ENCODE results near the gene TBC1D17. TPM values are rescaled to one million over a fixed set of nuclear protein-coding genes. Genes with fewer than 3 reads are reported as not detected.

TBC1D17 gene
- total and polyA plus RNA-seq, 10 of the 15 experiments (the other 5 are each of a cell fraction or from before 2014, with no cell fraction given): 0.42 to 20.4 (median 11.2) TPM

DNA sequence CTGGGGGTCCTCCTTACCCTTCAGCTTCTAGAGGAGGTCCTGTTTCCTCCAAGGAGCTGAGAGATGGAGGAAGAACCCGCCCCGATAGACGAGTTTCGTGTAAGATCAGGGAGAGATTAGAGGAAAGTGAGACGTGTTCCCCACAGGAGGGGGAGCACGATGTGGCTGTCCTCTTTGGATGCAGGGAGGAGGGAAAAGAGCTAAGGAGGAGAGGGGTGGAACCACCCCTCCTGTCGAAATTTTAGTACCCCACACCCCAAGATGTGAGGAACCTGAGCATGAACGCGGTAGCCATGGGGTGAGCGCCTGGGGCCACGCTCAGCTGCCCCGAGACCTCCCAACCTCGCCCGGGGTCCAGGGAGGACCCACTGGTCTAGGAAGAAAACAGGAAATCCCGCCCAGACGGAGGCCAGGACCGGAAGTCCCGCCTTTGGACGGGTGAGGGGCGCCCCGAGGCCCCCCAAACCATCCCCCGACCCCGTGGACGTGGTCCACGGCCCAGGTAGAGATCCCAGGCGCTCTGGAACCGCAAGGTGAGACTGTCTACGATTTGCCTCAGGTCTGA is 1.6 kb upstream of the TBC1D17 start:
- peak overlapping the region; percentile 84 for H3K9ac ChIP-seq (ENCODE audit: control insufficient read depth, insufficient read depth, low read length)
- H3K4me3 ChIP-seq: peak overlapping the region; percentile 90
- WGBS (ENCODE audit: insufficient coverage, insufficient replicate concordance, low lambda C conversion rate, missing lambda C conversion rate): 1% methylated on average over 22 of the region's 28 CpGs
- no peaks in the 10 kb centered on the region for H3K9me3 ChIP-seq (replicated peaks; ENCODE audit: control insufficient read depth, insufficient read depth, low read length)
- peak overlapping the region; percentile 70 for H2AFZ ChIP-seq (ENCODE audit: control insufficient read depth, low read depth, low read length)
- DNase-seq (ENCODE audit: low read depth, low spot score): no peak
- H3K4me2 ChIP-seq (ENCODE audit: control insufficient read depth, insufficient read depth): peak overlapping the region; percentile 87
- ChIA-PET SMC1A (ENCODE audit: uncharacterized antibody, unreplicated experiment) (interaction anchor here (1.1 to 2.1 kb wide), 5 partner anchors 21 to 110 kb away, joined by 3 to 6 read pairs (median 4); partner anchors contain the start of genes IL4I1 and MED25), CTCF (interaction anchor here (0.7 kb wide), 1 partner anchor 36 kb away, joined by 4 read pairs; no protein-coding TSS in a partner anchor), POLR2A (interaction anchor here (0.5 to 3.0 kb wide), 10 partner anchors 9 to 670 kb away, joined by 3 to 23 read pairs (median 6); partner anchors contain the start of genes AP2A1, ATF5, FUZ and NUP62), RAD21 (ENCODE audit: unreplicated experiment) (interaction anchor here (0.7 to 2.2 kb wide), 5 partner anchors 8 to 58 kb away, joined by 3 to 8 read pairs (median 3); partner anchors contain the start of genes MED25 and PNKP)
- in situ Hi-C loops (cut with MboI) (loop anchor here (25.0 kb wide), 1 partner anchor 1239 kb away; the partner anchor contains the start of genes CA11 and DBP), intact Hi-C loops (cut with micrococcal nuclease; ENCODE audit: unreplicated experiment) (loop anchor here (2.0 to 5.0 kb wide), 3 partner anchors 21 to 51 kb away; partner anchors contain the start of genes ATF5, IL4I1, NUP62 and PTOV1)
- no peak for FAIRE-seq
- ATAC-seq: peak; percentile 15
- H3K36me3 ChIP-seq (ENCODE audit: control insufficient read depth in 2 of 2, insufficient read depth in 2 of 2, low read length in 1 of 2): peaks cover 0 to 2% of the 10 kb centered on the region in 2 experiments; a peak in 3 of 4 replicates
- no peaks in the 10 kb centered on the region for H4K20me1 ChIP-seq (ENCODE audit: control insufficient read depth, insufficient read depth)
- H3K4me1 ChIP-seq (ENCODE audit: control insufficient read depth, insufficient read depth, low read length): peaks cover 20% of the 10 kb centered on the region
- H3K27ac ChIP-seq (ENCODE audit: control insufficient read depth, insufficient read depth): peak overlapping the region; percentile 95
- H3K27me3 ChIP-seq (replicated peaks in 1 of 2; ENCODE audit: control insufficient read depth in 2 of 2, insufficient read depth in 2 of 2, low read length in 1 of 2): no peaks in the 10 kb centered on the region
- peaks cover 25% of the 10 kb centered on the region for H3K79me2 ChIP-seq (ENCODE audit: control insufficient read depth, insufficient read depth, low read length)
- TSS peak; percentile 67 for BruUV-seq (replicated peaks)
- TF ChIP-seq MTA2 (IDR thresholded peaks at IDR 0.05; ENCODE audit: low read depth) (0 out of 2 replicates have a peak, but pooled peaks have one; percentile 10), BRCA1 (IDR thresholded peaks at IDR 0.05; ENCODE audit: low read depth, low read length) (no peak), NR2F1 (conservative IDR thresholded peaks at IDR 0.05) (0 out of 2 replicates have a peak, but pooled peaks have one; percentile 9), MEF2A (IDR thresholded peaks at IDR 0.05; ENCODE audit: insufficient read depth, low read depth, low read length) (no peak), ASH2L (IDR thresholded peaks at IDR 0.05; ENCODE audit: borderline replicate concordance, low read depth) (no peak), ZNF217 (IDR thresholded peaks at IDR 0.05) (no peak), STAT1 (conservative IDR thresholded peaks at IDR 0.05) (no peak), STAT3 (IDR thresholded peaks at IDR 0.05; ENCODE audit: low read depth, low read length) (no peak), GABPA (IDR thresholded peaks at IDR 0.05; ENCODE audit: low read depth) (peak; percentile 92), BHLHE40 (IDR thresholded peaks at IDR 0.05; ENCODE audit: borderline replicate concordance in 1 of 2, low read depth in 2 of 2, low read length in 1 of 2) (no peak), SPI1 (IDR thresholded peaks at IDR 0.05; ENCODE audit: borderline replicate concordance, insufficient read depth, low read depth, low read length) (peak; percentile 38; the same call in 1 of the 2 replicates), RUNX3 (IDR thresholded peaks at IDR 0.05; ENCODE audit: low read length) (no peak; the same call in 1 of the 2 replicates), RAD21 (IDR thresholded peaks at IDR 0.05; ENCODE audit: insufficient read depth, low read depth, low read length) (no peak), MYC (IDR thresholded peaks at IDR 0.05; ENCODE audit: insufficient read depth, insufficient read length, insufficient replicate concordance, low read length, severe bottlenecking) (no peak), ZSCAN29 (IDR thresholded peaks at IDR 0.05) (no peak), DPF2 (IDR thresholded peaks at IDR 0.05) (0 out of 2 replicates have a peak, but pooled peaks have one; percentile 7)
- TF ChIP-seq, protein P1, sequence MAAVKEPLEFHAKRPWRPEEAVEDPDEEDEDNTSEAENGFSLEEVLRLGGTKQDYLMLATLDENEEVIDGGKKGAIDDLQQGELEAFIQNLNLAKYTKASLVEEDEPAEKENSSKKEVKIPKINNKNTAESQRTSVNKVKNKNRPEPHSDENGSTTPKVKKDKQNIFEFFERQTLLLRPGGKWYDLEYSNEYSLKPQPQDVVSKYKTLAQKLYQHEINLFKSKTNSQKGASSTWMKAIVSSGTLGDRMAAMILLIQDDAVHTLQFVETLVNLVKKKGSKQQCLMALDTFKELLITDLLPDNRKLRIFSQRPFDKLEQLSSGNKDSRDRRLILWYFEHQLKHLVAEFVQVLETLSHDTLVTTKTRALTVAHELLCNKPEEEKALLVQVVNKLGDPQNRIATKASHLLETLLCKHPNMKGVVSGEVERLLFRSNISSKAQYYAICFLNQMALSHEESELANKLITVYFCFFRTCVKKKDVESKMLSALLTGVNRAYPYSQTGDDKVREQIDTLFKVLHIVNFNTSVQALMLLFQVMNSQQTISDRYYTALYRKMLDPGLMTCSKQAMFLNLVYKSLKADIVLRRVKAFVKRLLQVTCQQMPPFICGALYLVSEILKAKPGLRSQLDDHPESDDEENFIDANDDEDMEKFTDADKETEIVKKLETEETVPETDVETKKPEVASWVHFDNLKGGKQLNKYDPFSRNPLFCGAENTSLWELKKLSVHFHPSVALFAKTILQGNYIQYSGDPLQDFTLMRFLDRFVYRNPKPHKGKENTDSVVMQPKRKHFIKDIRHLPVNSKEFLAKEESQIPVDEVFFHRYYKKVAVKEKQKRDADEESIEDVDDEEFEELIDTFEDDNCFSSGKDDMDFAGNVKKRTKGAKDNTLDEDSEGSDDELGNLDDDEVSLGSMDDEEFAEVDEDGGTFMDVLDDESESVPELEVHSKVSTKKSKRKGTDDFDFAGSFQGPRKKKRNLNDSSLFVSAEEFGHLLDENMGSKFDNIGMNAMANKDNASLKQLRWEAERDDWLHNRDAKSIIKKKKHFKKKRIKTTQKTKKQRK (IDR thresholded peaks at IDR 0.05; ENCODE audit: low read depth, low read length): peak; percentile 74
